ENCODE measurements around the gene HTRA3. TPM values are rescaled to one million over a fixed set of nuclear protein-coding genes. Genes with fewer than 3 reads are reported as not detected.

Gene HTRA3
- total and polyA plus RNA-seq, 5 donors: 52.8 to 133 (median 89.3) TPM

GRCh38 chr4:8227201-8227770 lies 42.3 kb upstream of the HTRA3 start:
- DNase-seq (peak in 2 of 3 donors; percentile 75 to 76), ATAC-seq (peak in 1 of 2 donors; percentile 24)
- no peaks in the 10 kb centered on the region for H3K4me1 ChIP-seq (ENCODE audit: control insufficient read depth, insufficient read depth, low read length)
- H3K27ac ChIP-seq (ENCODE audit: low read length): no peak overlapping the region
- H3K27me3 ChIP-seq (ENCODE audit: control insufficient read depth, insufficient read depth): no peaks in the 10 kb centered on the region
- intact Hi-C loops (cut with DNase I): no loop called here
- no peaks in the 10 kb centered on the region for H3K9me3 ChIP-seq (ENCODE audit: control insufficient read depth, low read length)
- no peak overlapping the region for H3K4me3 ChIP-seq (ENCODE audit: low read length)
- 84% methylated on average over 31 of the region's 31 CpGs for WGBS

DNA sequence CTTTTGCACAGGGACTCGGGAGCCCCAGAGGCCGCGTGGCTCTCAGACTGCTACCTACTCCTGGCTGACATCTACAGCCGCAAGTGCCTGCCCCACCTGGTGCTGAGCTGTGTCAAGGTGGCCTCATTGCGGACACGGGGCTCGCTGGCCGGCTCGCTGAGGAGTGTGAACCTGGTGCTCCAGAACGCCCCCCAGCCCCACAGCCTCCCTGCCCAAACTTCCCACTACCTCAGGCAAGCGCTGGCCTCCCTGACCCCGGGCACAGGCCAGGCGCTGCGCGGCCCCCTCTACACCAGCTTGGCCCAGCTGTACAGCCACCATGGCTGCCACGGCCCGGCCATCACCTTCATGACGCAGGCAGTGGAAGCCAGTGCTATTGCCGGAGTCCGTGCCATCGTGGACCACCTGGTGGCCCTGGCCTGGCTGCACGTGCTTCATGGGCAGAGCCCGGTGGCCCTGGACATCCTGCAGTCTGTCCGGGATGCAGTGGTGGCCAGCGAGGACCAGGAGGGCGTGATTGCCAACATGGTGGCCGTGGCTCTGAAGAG lies 41.7 kb upstream of the HTRA3 start:
- ATAC-seq (peak; percentile 2 to 3), DNase-seq (peak in 1 of 3 donors; percentile 59)
- Histone ChIP-seq H3K27ac (ENCODE audit: low read length) (no peak overlapping the region), H3K27me3 (ENCODE audit: control insufficient read depth, insufficient read depth) (no peaks in the 10 kb centered on the region), H3K9me3 (ENCODE audit: control insufficient read depth, low read length) (no peaks in the 10 kb centered on the region), H3K4me3 (ENCODE audit: low read length) (no peak overlapping the region), H3K4me1 (ENCODE audit: control insufficient read depth, insufficient read depth, low read length) (no peaks in the 10 kb centered on the region)
- intact Hi-C loops (cut with DNase I): no loop called here
- WGBS: 90% methylated on average over 27 of the region's 27 CpGs

DNA sequence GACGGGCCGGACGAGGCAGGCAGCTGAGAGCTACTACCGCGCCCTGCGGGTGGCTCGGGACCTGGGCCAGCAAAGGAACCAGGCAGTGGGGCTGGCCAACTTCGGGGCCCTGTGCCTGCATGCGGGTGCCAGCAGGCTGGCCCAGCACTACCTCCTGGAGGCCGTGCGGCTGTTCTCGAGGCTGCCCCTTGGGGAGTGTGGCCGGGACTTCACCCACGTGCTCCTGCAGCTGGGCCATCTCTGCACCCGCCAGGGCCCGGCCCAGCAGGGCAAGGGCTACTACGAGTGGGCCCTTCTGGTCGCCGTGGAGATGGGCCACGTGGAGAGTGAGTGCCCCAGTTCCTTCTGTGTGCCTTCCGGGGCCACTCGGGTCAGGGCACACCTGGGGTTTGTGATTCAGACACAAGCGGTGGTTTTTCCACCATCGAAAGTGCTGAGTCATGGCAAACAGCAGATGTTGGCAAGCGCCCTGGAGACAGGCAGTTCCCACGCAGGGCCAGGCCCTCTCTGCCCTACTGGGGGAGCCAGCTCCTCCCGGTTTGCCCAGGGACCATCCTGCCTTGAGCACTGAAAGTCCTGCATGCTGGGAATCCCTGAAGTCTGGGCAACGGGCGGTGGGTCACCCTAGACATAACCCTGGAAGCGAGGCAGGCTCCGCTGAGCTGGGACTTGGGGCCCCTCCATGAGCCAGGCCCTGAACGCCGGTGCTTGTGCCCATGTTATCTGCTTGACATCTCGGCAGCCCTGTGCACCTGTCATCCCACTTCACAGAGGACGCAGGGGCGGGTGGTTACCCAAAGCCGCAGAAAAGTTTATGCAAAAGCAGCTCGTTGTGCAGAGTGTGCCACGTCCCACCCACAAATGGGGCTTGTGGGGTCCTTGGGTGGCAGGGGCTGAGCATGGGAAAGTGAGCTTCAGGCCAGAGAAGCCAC lies 41.0 kb upstream of the HTRA3 start:
- Histone ChIP-seq H3K4me3 (ENCODE audit: low read length) (no peak overlapping the region), H3K9me3 (ENCODE audit: control insufficient read depth, low read length) (no peaks in the 10 kb centered on the region), H3K4me1 (ENCODE audit: control insufficient read depth, insufficient read depth, low read length) (no peaks in the 10 kb centered on the region), H3K27me3 (ENCODE audit: control insufficient read depth, insufficient read depth) (no peaks in the 10 kb centered on the region), H3K27ac (ENCODE audit: low read length) (no peak overlapping the region)
- WGBS: 65% methylated on average over 39 of the region's 39 CpGs
- intact Hi-C loops (cut with DNase I): no loop called here
- peak; percentile 57 to 60 for ATAC-seq
- DNase-seq: peak; percentile 65 to 87 (median 83)

DNA sequence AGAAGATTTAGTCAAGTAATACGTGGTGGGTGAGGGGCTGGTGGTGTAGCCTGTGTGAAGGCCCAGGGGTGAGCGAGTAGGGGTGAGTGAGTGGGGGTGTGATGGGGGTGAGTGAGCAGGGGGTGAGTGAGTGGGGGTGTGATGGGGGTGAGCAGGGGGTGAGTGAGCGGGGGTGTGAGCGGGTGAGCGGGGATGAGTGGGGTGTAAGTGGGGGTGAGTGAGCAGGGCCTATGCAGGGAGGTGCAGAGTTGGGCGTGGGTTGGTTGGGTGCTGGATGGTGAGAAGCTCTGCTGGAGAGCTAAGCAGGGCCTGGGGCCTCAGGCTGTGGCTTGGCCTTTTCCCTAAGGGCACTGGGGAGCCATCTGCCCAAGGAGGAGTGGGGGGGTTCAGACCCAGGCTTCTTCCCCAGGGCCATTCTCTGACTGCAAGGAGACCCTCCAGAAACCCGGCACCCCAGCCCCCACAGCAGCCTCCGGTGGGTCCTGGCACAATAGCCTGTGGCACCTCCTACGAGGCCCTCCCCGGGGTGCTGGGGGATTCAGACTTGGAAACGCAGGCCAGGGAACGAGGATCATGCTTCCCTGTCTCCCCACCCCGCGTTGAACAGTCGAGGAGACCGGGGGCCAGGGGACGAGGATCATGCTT lies 40.1 kb upstream of the HTRA3 start:
- Histone ChIP-seq H3K27me3 (ENCODE audit: control insufficient read depth, insufficient read depth) (no peaks in the 10 kb centered on the region), H3K27ac (ENCODE audit: low read length) (no peak overlapping the region), H3K9me3 (ENCODE audit: control insufficient read depth, low read length) (no peaks in the 10 kb centered on the region), H3K4me1 (ENCODE audit: control insufficient read depth, insufficient read depth, low read length) (no peaks in the 10 kb centered on the region), H3K4me3 (ENCODE audit: low read length) (no peak overlapping the region)
- intact Hi-C loops (cut with DNase I): no loop called here
- ATAC-seq (no peak), DNase-seq (peak in 2 of 3 donors; percentile 41 to 53)
- 90% methylated on average over 17 of the region's 17 CpGs for WGBS

- Histone ChIP-seq H3K4me3 (ENCODE audit: low read length) (no peak overlapping the region), H3K27me3 (ENCODE audit: control insufficient read depth, insufficient read depth) (no peaks in the 10 kb centered on the region), H3K4me1 (ENCODE audit: control insufficient read depth, insufficient read depth, low read length) (no peaks in the 10 kb centered on the region), H3K9me3 (ENCODE audit: control insufficient read depth, low read length) (no peaks in the 10 kb centered on the region), H3K27ac (ENCODE audit: low read length) (no peak overlapping the region)
- intact Hi-C loops (cut with DNase I): no loop called here
- no peak for ATAC-seq
- WGBS: 96% methylated on average over 11 of the region's 11 CpGs
- DNase-seq: peak in 1 of 3 donors; percentile 16
These were observed 39.5 kb upstream of the HTRA3 start for GRCh38 chr4:8230033-8230432.

DNA sequence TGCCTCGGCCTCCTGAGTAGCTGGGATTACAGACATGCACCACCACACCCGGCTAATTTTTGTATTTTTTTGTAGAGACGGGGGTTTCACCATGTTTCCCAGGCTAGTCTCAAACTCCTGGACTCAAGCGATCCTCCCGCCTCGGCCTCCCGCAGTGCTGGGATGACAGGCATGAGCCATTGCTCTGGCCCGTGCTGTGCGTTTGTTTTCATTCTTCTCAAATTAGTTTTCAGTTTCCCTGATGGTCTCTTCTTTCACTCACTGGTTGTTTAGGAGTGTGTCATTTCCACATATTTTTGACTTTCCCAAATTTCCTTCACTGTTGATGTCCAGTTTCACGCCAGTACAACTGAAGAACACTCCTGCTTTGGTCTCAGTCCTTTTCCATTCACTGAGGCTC lies 38.7 kb upstream of the HTRA3 start:
- no peaks in the 10 kb centered on the region for H3K9me3 ChIP-seq (ENCODE audit: control insufficient read depth, low read length)
- intact Hi-C loops (cut with DNase I): no loop called here
- DNase-seq: peak in 2 of 3 donors; percentile 20 to 26
- no peak for ATAC-seq
- H3K4me3 ChIP-seq (ENCODE audit: low read length): no peak overlapping the region
- H3K27me3 ChIP-seq (ENCODE audit: control insufficient read depth, insufficient read depth): no peaks in the 10 kb centered on the region
- H3K27ac ChIP-seq (ENCODE audit: low read length): no peak overlapping the region
- WGBS: 96% methylated on average over 10 of the region's 10 CpGs
- no peaks in the 10 kb centered on the region for H3K4me1 ChIP-seq (ENCODE audit: control insufficient read depth, insufficient read depth, low read length)

GRCh38 chr4:8231551-8232049 lies 38.0 kb upstream of the HTRA3 start:
- DNase-seq: peak in 2 of 3 donors; percentile 38 to 40
- no peak overlapping the region for H3K27ac ChIP-seq (ENCODE audit: low read length)
- no peak for ATAC-seq
- intact Hi-C loops (cut with DNase I): no loop called here
- 89% methylated on average over 21 of the region's 21 CpGs for WGBS
- H3K4me3 ChIP-seq (ENCODE audit: low read length): no peak overlapping the region
- H3K4me1 ChIP-seq (ENCODE audit: control insufficient read depth, insufficient read depth, low read length): no peaks in the 10 kb centered on the region
- no peaks in the 10 kb centered on the region for H3K9me3 ChIP-seq (ENCODE audit: control insufficient read depth, low read length)
- H3K27me3 ChIP-seq (ENCODE audit: control insufficient read depth, insufficient read depth): no peaks in the 10 kb centered on the region

DNA sequence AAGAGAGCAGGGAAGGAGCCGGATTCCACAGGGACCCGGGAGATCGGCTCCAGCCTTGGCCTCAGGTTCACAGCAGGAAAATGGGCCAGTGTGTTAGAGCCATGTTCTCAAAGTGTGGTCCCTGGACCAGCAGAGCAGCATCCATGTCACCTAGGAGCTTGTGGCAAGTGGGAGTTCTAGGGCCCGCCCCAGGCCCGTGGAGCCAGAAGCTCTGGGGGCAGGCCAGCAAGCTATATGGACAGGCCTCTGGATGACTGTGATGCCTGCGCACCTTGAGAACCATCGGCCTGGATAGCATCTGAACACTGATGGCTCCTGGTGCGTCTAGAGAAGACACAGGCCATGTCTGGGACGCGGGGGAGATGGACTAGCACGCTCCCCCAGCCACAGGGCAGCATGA lies 36.8 kb upstream of the HTRA3 start:
- no peak overlapping the region for H3K27ac ChIP-seq (ENCODE audit: low read length)
- WGBS: 97% methylated on average over 11 of the region's 11 CpGs
- no peaks in the 10 kb centered on the region for H3K9me3 ChIP-seq (ENCODE audit: control insufficient read depth, low read length)
- no peak overlapping the region for H3K4me3 ChIP-seq (ENCODE audit: low read length)
- H3K27me3 ChIP-seq (ENCODE audit: control insufficient read depth, insufficient read depth): no peaks in the 10 kb centered on the region
- peak in 1 of 3 donors; percentile 35 for DNase-seq
- ATAC-seq: no peak
- intact Hi-C loops (cut with DNase I): no loop called here
- no peaks in the 10 kb centered on the region for H3K4me1 ChIP-seq (ENCODE audit: control insufficient read depth, insufficient read depth, low read length)

GRCh38 chr4:8233672-8234484 lies 35.7 kb upstream of the HTRA3 start:
- DNase-seq (no peak), ATAC-seq (no peak)
- no peak overlapping the region for H3K27ac ChIP-seq (ENCODE audit: low read length)
- no peaks in the 10 kb centered on the region for H3K4me1 ChIP-seq (ENCODE audit: control insufficient read depth, insufficient read depth, low read length)
- intact Hi-C loops (cut with DNase I): no loop called here
- no peak overlapping the region for H3K4me3 ChIP-seq (ENCODE audit: low read length)
- H3K27me3 ChIP-seq (ENCODE audit: control insufficient read depth, insufficient read depth): no peaks in the 10 kb centered on the region
- H3K9me3 ChIP-seq (ENCODE audit: control insufficient read depth, low read length): no peaks in the 10 kb centered on the region
- WGBS: 93% methylated on average over 4 of the region's 4 CpGs

DNA sequence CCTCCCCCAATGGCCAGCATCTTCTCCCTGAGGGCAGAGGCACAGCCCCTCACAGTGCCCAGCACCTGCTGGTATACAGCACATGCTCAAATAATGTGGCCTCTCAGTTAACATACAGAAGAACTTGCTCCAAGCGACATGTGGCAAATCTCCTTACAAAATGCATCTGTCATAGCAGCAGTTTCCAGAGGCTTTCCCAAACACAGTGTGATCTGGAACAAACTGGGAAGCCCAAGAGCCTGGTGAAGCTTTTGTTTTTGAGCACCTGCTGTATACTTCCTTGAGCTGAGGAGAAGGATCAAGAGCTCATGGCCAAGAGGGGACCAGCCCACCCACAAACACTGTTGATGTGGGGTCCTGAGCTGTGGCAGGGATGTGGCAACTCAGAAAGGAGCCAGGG lies 34.8 kb upstream of the HTRA3 start:
- Histone ChIP-seq H3K9me3 (ENCODE audit: control insufficient read depth, low read length) (no peaks in the 10 kb centered on the region), H3K4me3 (ENCODE audit: low read length) (no peak overlapping the region), H3K4me1 (ENCODE audit: control insufficient read depth, insufficient read depth, low read length) (no peaks in the 10 kb centered on the region), H3K27me3 (ENCODE audit: control insufficient read depth, insufficient read depth) (no peaks in the 10 kb centered on the region), H3K27ac (ENCODE audit: low read length) (no peak overlapping the region)
- 92% methylated on average over 1 of the region's 1 CpG for WGBS
- intact Hi-C loops (cut with DNase I): no loop called here
- DNase-seq (no peak), ATAC-seq (no peak)

Data from right cardiac atrium (tissue), 5 donors.